ENCODE results near the gene USP11. TPM values are rescaled to one million over a fixed set of nuclear protein-coding genes. Genes with fewer than 3 reads are reported as not detected.

USP11 gene
- total and polyA plus RNA-seq, 2 of the 8 experiments (the other 6 are each of a cell fraction or from before 2014, with no cell fraction given), result 40.9 to 84.0 TPM

DNA sequence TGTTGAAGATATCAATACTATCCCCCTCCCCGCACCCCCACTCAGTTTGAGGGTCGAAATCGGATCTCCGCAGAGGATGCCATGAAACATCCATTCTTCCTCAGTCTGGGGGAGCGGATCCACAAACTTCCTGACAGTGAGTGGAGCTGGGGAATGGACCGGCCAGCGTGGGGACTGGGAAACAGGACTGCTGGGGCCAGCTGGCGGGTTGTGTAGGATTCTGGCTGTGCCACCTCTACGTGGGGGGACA lies 5.5 kb upstream of the USP11 start:
- Histone ChIP-seq H2AK5ac (ENCODE audit: low read depth, low read length) (no peak overlapping the region), H3K18ac (ENCODE audit: extremely low read depth, low read length) (no peak overlapping the region), H3K79me2 (ENCODE audit: control insufficient read depth in 1 of 2, insufficient read depth in 2 of 2, low read length in 2 of 2) (peaks cover 0 to 1% of the 10 kb centered on the region in 2 experiments; a peak in 1 of 4 replicates), H3K56ac (replicated peaks; ENCODE audit: insufficient read length, low read depth, low read length) (no peak overlapping the region), H3K36me3 (ENCODE audit: control insufficient read depth in 2 of 4, insufficient read depth in 4 of 4, low read length in 3 of 4) (peaks cover 9 to 57% (median 38%) of the 10 kb centered on the region in 4 experiments; a peak in 7 of 8 replicates), H4K20me1 (replicated peaks in 1 of 2; ENCODE audit: control insufficient read depth in 1 of 2, insufficient read depth in 2 of 2, low read length in 2 of 2) (peaks cover 0 to 9% of the 10 kb centered on the region in 2 experiments), H3K9ac (replicated peaks in 1 of 4; ENCODE audit: extremely low read depth in 1 of 4, low read depth in 3 of 4, low read length in 3 of 4) (no peak overlapping the region), H4K8ac (ENCODE audit: extremely low read depth, insufficient read depth, low read length) (no peak overlapping the region), H3K4me1 (replicated peaks in 1 of 4; ENCODE audit: control insufficient read depth in 3 of 4, insufficient read depth in 4 of 4, low read length in 3 of 4) (peaks cover 0 to 2% (median 1%) of the 10 kb centered on the region in 4 experiments; a peak in 2 of 7 replicates), H2BK120ac (replicated peaks; ENCODE audit: low read depth, low read length) (no peak overlapping the region), H3K4me2 (ENCODE audit: insufficient read depth in 1 of 2, low read depth in 2 of 2, low read length in 2 of 2) (no peak overlapping the region), H3K9me3 (ENCODE audit: insufficient read depth in 2 of 2, low read depth in 1 of 2, low read length in 1 of 2) (no peaks in the 10 kb centered on the region), H2BK5ac (ENCODE audit: low read depth, low read length) (no peak overlapping the region), H3K4me3 (ENCODE audit: extremely low read depth in 1 of 4, insufficient read depth in 2 of 4, low read depth in 3 of 4, low read length in 4 of 4) (no peak overlapping the region), H3K4ac (replicated peaks; ENCODE audit: insufficient read length, low read depth, low read length) (no peak overlapping the region), H2BK15ac (ENCODE audit: low read length) (no peak overlapping the region), H3K23ac (ENCODE audit: insufficient read length) (no peak overlapping the region), H2AFZ (ENCODE audit: low read length) (no peak overlapping the region), H2BK20ac (ENCODE audit: low read length) (no peak overlapping the region), H4K91ac (replicated peaks; ENCODE audit: insufficient read length, low read length) (no peak overlapping the region), H3K79me1 (ENCODE audit: low read depth, low read length) (no peaks in the 10 kb centered on the region), H4K5ac (ENCODE audit: insufficient read length, low read depth, low read length) (no peak overlapping the region), H2BK12ac (ENCODE audit: low read depth, low read length) (no peak overlapping the region), H3K27me3 (replicated peaks in 1 of 4; ENCODE audit: control insufficient read depth in 3 of 4, extremely low read depth in 1 of 4, insufficient read depth in 3 of 4, low read length in 3 of 4) (no peaks in the 10 kb centered on the region), H3K27ac (ENCODE audit: low read depth, low read length) (no peak overlapping the region), H3K23me2 (ENCODE audit: low read depth, low read length) (no peaks in the 10 kb centered on the region), H3K14ac (ENCODE audit: insufficient read length) (no peak overlapping the region)
- FAIRE-seq, result no peak
- CTCF ChIA-PET (ENCODE audit: partially characterized antibody), result no interaction called here
- TF ChIP-seq GTF2F1 (IDR thresholded peaks at IDR 0.05; ENCODE audit: borderline replicate concordance, low read depth, low read length) (no peak), POLR2A (IDR thresholded peaks at IDR 0.05; ENCODE audit: control extremely low read depth in 1 of 2, low read depth in 2 of 2, low read length in 2 of 2) (no peak), PHF8 (conservative IDR thresholded peaks at IDR 0.05; ENCODE audit: low read depth, low read length) (no peak), KDM1A (IDR thresholded peaks at IDR 0.05; ENCODE audit: borderline replicate concordance, low read length) (no peak), CREB1 (IDR thresholded peaks at IDR 0.05) (no peak)
- TF ChIP-seq, protein P1, sequence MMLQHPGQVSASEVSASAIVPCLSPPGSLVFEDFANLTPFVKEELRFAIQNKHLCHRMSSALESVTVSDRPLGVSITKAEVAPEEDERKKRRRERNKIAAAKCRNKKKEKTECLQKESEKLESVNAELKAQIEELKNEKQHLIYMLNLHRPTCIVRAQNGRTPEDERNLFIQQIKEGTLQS (IDR thresholded peaks at IDR 0.05; ENCODE audit: insufficient read depth, low read depth, low read length), result no peak
- TF ChIP-seq, protein P2, sequence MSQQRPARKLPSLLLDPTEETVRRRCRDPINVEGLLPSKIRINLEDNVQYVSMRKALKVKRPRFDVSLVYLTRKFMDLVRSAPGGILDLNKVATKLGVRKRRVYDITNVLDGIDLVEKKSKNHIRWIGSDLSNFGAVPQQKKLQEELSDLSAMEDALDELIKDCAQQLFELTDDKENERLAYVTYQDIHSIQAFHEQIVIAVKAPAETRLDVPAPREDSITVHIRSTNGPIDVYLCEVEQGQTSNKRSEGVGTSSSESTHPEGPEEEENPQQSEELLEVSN (IDR thresholded peaks at IDR 0.05), result no peak
- TF ChIP-seq, protein P3, sequence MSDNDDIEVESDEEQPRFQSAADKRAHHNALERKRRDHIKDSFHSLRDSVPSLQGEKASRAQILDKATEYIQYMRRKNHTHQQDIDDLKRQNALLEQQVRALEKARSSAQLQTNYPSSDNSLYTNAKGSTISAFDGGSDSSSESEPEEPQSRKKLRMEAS (IDR thresholded peaks at IDR 0.05), result no peak
- DNase-seq (ENCODE audit: low read depth in 1 of 2, low spot score in 2 of 2), result no peak
- POLR2A ChIA-PET (ENCODE audit: partially characterized antibody), result interaction anchor here (0.9 to 2.2 kb wide), 4 partner anchors 9 to 20 kb away, joined by 3 to 11 read pairs (median 6); partner anchors contain the start of gene CDK16
- 94% methylated on average over 6 of the region's 9 CpGs; no CpG with 5 or more reads in 1 of the 2 experiments for WGBS, 2 experiments (ENCODE audit: extremely low coverage in 1 of 2, insufficient coverage in 1 of 2, insufficient read length in 1 of 2, insufficient replicate concordance in 2 of 2, low coverage in 1 of 2, low lambda C conversion rate in 2 of 2, missing lambda C conversion rate in 1 of 2)

Measured in H1 (cell line).